Neural progenitor cell (in vitro differentiated cells): ENCODE data around the gene C1orf216.

Source experiments
- EZH2 ChIP-seq: fragments of 200-600 bp; sonication (generic); IDR thresholded peaks from 2 replicates; pipeline ENCODE4 v1.6.1; 2017; ENCODE audit warnings: antibody characterized with exemption, mild to moderate bottlenecking, moderate library complexity
- TF ChIP-seq, protein P1 (sequence below): fragments of 200-600 bp; sonication (generic); IDR thresholded peaks from 2 replicates; pipeline ENCODE4 v1.5.1; 2017; ENCODE audit warnings: antibody characterized with exemption, mild to moderate bottlenecking

DNA sequence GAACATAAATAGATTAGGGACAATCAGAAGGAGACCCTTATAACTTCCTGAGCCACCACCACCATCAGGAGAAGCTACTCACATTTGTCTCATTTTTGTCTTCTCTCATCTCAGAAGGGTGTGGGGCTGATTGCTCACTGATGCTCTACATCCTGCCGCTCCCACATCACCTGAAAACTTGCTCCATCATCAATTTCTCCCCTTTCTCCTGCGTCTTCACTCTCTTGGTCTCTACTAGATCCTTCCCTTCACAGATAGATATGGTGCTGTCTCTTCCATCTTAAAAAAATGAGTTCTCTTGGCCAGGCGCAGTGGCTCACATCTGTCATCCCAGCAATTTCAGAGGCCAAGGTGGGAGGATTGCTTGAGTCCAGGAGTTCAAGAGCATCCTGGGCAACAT is 38.4 kb downstream of the C1orf216 start:
- no peak for TF ChIP-seq EZH2
- TF ChIP-seq, protein P1, sequence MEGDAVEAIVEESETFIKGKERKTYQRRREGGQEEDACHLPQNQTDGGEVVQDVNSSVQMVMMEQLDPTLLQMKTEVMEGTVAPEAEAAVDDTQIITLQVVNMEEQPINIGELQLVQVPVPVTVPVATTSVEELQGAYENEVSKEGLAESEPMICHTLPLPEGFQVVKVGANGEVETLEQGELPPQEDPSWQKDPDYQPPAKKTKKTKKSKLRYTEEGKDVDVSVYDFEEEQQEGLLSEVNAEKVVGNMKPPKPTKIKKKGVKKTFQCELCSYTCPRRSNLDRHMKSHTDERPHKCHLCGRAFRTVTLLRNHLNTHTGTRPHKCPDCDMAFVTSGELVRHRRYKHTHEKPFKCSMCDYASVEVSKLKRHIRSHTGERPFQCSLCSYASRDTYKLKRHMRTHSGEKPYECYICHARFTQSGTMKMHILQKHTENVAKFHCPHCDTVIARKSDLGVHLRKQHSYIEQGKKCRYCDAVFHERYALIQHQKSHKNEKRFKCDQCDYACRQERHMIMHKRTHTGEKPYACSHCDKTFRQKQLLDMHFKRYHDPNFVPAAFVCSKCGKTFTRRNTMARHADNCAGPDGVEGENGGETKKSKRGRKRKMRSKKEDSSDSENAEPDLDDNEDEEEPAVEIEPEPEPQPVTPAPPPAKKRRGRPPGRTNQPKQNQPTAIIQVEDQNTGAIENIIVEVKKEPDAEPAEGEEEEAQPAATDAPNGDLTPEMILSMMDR: no peak
